GM21576 (cell line): ENCODE data around the gene ZNF584.
A peak's percentile ranks its signal among the peaks of the same experiment; 100 is the strongest.
"Not testable (repeated sequence)": the region's sequence is repeated elsewhere in the genome, so short reads cannot be mapped to it uniquely, and the experiment has no call there.

Experiments
- ATAC-seq: cut with Tn5 transposase; IDR thresholded peaks from one replicate; pipeline ENCODE4 v1.9.1; 2021; ENCODE audit warnings: mild to moderate bottlenecking, moderate library complexity; ENCODE audit not compliant: unreplicated experiment

The ZNF584 gene

DNA sequence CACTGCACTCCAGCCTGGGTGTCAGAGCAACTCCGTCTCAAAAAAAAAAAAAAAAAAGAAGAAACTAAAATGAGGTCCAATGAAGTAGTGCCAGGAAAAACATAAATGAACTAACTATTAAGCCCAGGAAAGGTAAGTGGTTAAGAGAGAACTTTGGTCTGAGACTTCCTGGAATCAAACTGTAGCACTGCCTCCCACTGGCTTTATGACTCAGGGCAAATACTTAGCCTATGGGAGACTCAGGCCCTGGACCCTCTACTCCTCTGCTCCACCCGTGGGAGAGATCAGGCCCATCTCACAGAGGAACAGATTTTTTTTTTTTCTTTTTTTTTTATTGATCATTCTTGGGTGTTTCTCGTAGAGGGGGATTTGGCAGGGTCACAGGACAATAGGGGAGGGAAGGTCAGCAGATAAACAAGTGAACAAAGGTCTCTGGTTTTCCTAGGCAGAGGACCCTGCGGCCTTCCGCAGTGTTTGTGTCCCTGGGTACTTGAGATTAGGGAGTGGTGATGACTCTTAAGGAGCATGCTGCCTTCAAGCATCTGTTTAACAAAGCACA is 4.5 kb upstream of the ZNF584 start:
- not testable (repeated sequence) for ATAC-seq

DNA sequence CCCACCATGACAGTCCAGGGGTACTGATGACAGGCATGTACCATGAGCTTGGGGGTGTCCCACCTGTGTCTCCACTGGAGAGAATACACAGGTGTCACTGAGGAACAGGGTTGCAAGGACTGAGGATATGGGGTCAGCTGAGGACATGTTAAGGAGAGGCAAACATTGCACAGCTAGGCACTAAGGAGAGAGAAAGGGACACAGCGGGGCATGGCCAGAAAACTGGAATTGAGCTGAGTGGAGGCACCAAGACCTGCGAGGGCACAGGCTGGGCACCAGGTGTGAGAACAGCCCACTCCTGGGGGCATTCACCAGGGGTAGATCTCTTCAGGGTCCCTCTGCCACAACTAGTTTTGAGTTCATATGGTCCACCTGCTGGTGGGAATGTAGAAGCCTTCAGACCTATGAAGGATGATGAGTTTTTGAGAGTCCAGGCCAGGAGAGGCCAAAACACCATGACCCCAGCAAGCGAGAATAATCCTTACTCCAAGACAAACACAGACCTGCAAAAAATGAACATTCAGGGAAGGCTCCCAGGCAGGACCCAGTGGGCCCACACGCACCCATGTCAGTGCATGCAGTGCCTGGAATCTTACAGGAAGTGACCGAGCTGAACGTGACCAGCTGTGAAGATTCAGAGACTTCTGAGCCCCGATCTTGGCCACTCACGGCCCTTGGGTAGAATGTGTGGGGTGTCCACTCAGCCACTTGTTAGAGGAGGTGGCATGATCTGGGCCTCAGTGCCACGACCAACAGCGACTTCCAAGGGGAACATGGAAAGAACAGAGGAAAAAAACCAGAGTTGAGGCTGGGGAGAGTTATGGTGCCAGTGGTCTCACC is 1.4 kb upstream of the ZNF584 start:
- ATAC-seq: no peak

DNA sequence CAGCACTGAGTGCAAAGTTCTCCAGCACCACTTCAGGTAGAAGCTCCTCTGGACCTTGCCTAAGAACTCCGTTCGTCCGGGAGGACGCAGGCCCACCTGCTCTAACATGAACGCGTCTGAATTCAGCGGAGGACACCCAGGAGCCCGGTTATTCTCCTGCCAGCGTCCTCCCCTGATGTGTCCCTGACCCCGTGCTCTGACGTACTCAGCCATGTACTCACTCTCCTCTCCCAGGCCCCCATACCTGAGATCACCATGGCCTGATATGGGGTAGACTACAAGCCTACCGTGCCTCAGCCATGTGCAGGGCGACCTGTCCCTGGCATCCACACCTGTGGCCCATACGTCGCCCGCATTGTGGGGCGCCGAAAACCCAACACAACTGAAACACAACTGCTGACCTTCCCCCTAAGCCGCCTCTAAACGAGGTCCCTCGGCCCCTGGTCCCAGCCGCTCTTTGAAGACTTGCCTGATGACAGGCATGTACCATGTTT is 744 bp upstream of the ZNF584 start:
- ATAC-seq: no peak

DNA sequence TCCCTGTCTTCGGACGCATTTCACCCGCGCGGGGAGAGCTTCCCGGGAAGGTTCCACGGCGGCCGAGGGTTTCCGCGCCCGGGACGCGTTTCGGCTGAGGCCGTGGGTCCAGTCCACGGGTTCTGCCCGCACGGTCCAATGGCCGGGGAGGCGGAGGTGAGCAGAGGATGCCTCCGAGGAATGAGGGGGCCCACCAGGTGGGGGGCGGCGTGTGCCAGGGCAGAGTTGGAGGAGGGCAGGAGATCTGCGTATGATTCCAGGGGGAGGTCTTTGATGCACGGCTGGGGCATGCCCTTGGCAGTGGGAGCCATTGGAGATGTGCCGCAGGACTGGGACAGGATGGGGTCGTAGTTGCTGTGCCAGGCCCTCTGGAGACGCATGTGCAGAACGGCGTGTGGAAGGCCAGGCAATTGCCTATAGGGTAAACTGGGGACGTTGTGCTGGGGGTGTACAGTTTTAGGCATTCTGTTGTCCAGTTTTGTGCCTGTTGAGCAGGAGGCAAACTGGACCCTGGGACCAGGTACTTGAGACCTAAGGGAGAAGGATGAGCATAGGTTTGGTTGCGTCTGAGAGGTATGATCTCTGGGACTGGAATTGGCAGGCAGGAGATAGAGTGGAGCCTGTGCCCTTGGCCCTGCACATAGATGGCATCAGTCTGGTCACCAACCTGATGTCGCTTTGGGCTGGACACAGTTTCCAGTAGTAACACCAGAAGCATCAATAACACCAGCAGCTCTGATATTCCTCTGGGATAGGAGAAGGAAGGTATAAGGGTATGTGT is 751 bp downstream of the ZNF584 start:
- ATAC-seq: no peak

DNA sequence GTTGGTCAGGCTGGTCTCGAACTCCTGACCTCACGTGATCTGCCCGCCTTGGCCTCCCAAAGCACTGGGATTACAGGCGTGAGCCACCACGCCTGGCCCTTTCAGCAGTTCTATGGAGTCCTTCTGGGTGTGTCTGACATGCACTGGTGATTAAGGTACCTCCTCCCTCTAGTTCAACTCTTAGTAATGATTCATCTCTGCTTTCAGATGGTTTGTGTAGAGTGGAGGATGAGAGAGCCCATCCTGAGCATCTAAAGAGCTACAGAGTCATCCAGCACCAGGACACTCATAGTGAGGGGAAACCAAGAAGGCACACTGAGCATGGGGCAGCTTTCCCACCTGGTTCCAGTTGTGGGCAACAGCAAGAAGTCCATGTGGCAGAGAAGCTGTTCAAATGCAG is 8.2 kb downstream of the ZNF584 start:
- no peak for ATAC-seq

DNA sequence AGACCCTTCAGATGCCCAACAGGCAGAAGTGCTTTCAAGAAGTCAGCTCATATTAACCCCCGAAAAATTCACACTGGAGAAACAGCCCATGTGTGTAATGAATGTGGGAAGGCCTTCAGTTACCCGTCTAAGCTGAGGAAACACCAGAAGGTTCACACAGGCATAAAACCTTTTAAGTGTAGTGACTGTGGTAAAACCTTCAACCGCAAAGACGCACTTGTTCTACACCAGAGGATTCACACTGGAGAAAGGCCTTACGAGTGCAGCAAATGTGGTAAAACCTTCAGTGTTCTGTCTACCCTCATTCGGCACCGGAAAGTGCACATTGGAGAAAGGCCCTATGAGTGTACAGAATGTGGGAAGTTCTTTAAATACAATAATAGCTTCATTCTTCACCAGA is 8.6 kb downstream of the ZNF584 start:
- no peak for ATAC-seq

DNA sequence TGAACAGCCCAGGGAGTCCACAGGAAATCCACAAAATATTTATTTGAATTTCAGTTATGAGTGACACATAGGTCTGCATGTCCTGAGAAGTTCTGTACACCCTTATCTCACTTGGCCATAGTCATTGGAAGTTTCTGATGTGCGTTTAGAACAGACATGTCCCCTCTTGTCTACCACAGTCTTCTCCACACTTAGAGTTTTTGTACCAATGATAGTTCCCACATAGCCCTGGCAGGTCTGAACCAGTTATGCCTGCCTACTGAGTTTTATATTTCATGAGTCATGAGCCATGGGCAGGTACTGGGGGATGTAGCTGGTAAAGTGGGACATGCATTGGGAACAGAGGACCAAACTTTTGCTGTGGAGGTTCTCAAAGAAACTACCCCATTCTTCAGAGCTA is 20.2 kb downstream of the ZNF584 start:
- no peak for ATAC-seq

DNA sequence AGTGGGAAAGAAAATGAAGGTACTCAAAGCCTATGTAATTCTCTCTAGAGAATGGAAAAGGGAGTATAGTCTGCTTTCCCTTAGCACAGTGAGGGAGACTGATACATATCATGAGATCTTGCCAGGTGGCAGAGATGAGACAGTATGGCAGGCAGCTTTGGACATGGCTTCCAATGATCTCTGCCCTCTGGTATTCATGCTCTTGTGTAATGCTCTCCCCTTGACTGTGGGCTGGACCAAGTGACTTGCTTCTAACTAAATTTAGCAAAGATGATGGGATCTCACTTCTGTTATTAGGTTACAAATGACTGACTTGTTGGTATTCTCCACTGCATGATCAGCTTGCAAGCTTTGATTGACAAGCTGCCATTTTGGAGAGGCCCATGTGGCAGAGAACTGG is 21.3 kb downstream of the ZNF584 start:
- no peak for ATAC-seq

DNA sequence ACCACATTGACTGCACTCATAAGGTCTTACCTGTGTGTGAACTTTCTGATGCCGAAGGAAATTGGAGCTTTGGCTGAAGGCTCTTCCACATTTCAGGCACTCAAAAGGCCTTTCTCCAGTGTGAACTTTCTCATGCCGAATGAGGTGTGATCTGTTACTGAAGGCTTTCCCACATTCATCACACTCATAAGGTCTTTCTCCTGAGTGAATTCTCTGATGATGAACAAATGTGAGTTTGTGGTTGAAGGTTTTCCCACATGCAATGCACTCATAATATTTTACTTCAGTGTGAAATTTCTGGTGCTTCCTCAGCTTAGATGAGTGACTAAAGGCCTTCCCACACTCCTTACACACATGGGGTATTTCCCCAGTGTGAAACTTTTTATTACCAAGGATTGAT is 25.8 kb downstream of the ZNF584 start:
- no peak for ATAC-seq

DNA sequence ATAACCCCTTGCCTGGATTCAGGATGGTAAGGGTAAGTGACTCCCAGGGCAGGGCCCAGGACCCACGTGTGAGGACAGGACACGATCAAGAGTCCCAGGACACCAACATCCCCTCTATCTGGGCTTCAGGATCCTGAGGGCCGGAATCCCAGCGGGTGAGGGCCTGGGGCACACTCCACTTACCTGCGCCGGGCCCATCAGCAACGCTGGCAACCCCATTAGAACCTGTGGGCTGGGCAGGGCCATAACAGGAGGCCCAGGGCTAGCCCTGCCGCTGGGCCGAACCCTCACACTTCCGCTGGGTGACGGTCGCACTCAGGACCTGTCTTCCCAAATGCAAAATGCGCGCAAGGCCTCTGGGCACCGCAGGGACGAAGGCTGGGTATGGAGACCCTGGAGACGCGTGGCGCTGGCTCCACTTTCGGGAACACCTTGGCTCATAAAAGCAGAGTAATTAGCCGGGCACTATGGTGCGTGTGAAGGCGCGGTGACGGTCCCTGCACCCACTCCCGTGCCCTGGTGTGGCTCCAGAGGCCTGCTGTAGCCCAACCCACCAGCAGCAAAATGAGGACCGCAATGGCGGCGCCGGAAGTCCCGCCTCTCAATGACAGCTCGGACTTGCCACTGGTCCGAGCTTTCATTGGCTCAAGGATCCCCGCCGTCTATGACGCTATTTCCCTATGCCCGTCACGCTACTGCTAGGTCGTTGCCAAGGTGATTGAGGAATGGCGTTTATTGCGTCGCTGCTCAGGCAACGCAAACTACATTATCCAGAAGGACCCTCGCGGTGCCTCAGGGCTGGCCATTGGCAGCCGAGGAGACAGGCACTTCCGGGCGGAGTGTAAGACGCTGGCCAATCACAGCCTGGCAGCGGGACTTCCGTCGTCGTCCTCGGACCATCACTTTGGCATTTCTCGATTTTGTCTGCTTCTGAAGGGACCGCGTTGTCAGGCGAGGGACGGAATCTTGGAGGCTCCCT is 31.4 kb downstream of the ZNF584 start, which contains the start of gene ZNF132:
Gene ZNF132 (minus strand): TSS at position 578 of the 979 bp plus-strand sequence. CDS start 332 bp downstream, at position 246.
- ATAC-seq: peak; percentile 94

DNA sequence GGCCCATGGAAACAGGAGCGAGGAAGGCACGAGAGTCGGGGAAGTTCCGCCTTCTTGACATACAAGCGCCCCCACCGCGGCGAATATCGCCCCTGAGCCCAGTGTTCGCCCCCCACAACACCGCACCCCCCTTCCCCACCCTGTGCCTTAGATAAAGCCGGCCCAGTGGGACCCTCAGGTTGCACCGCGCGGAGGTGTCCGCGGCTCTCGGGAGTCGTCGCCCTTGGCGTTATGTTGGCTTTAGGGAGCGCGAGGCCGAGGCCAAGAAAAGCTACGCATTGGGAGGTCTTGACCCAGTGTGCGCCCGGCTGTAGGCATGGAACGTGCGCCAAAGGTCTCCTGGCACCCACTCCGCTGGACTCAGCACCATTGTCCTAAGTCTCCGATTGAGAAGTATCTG is 32.1 kb downstream of the ZNF584 start:
- ATAC-seq: peak; percentile 3

DNA sequence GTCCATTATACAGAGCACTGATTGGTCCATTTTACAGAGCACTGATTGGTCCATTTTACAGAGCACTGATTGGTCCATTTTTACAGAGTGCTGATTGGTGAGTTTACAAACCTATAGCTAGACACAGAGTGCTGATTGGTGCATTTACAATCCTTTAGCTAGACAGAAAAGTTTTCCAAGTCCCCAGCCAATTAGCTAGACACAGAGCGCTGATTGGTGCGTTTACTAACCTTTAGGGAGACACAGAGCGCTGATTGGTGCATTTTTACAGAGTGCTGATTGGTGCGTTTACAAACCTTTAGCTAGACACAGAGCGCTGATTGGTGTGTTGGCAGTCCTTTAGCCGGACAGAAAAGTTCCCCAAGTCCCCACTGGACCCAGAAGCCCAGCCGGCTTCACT is 34.5 kb downstream of the ZNF584 start:
- not testable (repeated sequence) for ATAC-seq

DNA sequence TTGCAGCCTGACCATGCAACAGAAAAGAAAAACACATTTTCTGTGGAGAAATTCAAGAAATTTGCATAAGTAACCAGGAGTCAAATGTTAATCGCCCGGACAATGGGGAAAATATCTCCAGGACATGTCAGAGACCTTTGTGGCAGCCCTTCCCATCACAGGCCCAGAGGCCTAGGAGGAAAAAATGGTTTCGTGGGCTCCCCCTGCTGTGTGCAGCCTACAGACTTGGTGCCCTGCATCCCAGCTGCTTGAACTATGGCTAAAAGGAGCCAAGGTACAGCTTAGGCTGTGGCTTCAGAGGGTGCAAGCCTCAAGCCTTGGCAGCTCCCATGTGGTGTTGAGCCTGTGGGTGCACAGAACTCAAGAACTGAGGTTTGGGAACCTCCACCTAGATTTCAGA is 40.4 kb downstream of the ZNF584 start:
- ATAC-seq: not testable (repeated sequence)

DNA sequence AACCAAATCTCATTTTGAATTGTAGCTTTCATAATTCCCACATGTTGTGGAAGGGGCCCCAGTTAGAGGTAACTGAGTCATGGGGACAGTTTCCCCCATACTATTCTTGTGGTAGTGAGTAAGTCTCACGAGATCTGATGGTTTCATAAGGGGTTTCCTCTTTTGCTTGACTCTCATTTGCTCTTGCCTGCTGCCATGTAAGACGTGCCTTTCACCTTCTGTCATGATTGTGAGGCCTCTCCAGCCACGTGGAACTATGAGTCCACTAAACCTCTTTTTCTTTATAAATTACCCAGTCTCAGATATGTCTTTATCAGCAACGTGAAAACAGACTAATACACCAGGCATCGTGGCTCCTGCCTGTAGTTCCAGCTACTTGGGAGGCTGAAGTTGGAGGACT is 41.5 kb downstream of the ZNF584 start:
- ATAC-seq: not testable (repeated sequence)

DNA sequence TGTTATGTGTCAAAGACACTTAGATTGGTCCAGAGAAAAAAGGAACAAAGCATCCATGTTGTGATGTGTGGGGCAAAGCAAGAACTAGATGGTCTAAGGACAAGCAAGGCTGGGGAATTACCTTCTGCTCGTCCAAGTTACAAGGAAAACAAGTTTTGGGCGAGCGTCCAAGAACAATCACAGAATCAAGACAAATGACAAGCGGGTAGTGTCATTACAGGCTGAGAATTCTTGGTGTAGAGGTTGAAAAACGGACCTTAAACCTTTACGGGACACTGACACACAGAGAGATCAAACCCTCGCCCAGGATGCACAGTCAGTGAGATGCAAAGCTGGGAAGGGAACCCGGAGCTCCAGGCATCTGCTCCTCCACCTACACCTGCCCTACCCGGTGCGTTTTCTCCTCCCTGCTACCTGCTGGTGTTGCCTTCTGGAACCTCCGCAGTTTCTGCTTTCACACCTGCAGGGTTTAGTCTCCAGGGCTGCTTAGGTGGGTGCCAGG is 42.5 kb downstream of the ZNF584 start:
- ATAC-seq: peak; percentile 4

DNA sequence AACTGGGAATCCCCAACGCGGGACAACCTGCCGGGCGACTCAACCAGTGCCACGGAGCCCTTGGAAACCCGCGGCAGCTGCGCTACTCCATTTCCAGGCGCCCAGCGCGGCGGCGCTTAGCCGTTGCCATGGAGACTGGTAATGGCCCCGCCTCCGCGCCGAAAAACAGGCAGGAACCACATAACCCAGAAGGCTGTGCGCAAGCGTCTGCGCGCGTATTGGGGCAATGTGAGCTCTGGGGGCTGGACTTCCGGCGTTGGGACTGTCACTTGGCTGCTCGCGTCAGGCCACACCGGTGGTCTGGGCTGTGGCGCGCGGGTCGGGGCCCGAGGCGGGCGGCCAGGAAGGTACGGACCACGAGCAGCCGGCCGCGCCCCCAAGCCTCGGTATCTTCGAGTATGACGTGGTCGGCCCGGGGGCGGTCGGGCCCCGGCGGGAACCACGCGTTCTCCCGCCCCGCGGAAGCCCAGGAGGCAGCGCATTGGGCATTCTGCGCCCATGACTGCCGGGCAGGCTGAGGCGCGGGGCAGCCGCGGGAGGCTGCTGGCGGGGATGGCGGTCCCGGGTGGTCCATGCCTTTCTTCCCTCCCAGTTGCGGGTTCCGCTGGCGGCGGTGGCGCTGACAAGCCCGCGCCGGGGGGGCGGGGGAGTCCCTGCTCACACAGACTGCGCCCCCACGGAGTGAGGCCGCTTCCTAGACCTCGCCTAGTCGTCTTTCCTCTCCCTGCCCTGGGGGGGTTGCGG is 43.1 kb downstream of the ZNF584 start, which contains the start of gene ZNF324B:
Gene ZNF324B (plus strand): TSS at position 265 of the 744 bp plus-strand sequence. CDS start 2,080 bp downstream, outside the sequence.
- peak; percentile 94 for ATAC-seq

DNA sequence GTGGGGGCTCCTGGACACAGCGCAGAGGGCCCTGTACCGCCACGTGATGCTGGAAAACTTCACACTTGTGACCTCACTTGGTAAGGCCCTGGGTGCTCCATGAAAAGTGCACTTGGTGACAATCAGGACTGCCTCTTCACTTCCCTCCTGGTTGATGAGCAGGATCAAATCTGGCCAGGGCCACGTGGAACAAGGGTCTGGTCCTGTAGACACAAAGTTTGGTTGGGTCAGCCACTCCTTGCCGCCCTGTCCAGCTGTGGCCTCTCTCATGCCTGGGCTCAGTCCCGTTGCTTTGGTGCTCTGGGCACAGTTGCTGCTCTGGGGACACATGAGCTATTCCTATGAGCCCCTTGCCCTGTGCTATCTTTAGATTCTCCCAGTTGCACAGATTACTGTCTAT is 45.3 kb downstream of the ZNF584 start:
- no peak for ATAC-seq

DNA sequence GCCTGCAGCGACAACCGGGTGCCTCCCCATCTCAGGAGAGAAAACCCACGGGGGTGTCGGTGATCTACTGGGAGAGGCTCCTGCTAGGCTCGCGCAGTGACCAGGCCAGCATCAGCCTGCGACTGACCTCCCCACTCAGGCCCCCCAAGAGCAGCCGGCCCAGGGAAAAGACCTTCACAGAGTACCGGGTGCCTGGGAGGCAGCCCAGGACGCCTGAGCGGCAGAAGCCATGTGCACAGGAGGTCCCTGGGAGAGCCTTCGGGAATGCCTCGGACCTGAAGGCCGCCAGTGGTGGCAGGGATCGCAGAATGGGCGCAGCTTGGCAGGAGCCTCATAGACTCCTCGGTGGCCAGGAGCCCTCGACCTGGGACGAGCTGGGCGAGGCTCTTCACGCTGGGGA is 46.9 kb downstream of the ZNF584 start:
- ATAC-seq: no peak

DNA sequence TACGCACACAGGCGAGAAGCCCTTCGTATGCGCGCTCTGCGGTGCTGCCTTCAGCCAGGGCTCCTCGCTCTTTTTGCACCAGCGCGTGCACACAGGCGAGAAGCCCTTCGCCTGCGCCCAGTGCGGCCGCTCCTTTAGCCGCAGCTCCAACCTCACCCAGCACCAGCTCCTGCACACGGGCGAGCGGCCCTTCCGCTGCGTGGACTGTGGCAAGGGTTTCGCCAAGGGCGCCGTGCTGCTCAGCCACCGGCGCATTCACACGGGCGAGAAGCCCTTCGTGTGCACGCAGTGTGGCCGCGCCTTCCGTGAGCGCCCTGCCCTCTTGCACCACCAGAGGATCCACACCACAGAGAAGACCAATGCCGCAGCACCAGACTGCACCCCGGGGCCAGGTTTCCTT is 47.7 kb downstream of the ZNF584 start:
- no peak for ATAC-seq
